Measurements from ENCODE around the gene HCFC1R1. TPM values are rescaled to one million over a fixed set of nuclear protein-coding genes. Genes with fewer than 3 reads are reported as not detected.

The HCFC1R1 gene
- total and polyA plus RNA-seq, 2 of the 8 experiments (the other 6 are each of a cell fraction or from before 2014, with no cell fraction given): 72.7 to 138 TPM

- Histone ChIP-seq H3K9me3 (ENCODE audit: insufficient read depth in 2 of 2, low read depth in 1 of 2, low read length in 1 of 2) (no peaks in the 10 kb centered on the region), H2BK12ac (ENCODE audit: low read depth, low read length) (peak overlapping the region; percentile 97), H2BK20ac (ENCODE audit: low read length) (peak overlapping the region; percentile 88), H4K5ac (ENCODE audit: insufficient read length, low read depth, low read length) (peak overlapping the region; percentile 24), H2BK15ac (ENCODE audit: low read length) (peak overlapping the region; percentile 98; the same call in 1 of the 2 replicates), H3K18ac (ENCODE audit: extremely low read depth, low read length) (peak overlapping the region; percentile 93), H3K27ac (ENCODE audit: low read depth, low read length) (0 out of 2 replicates have a peak overlapping the region, but pooled peaks have one; percentile 4), H3K23ac (ENCODE audit: insufficient read length) (no peak overlapping the region), H4K91ac (replicated peaks; ENCODE audit: insufficient read length, low read length) (peak overlapping the region; percentile 99), H3K4ac (replicated peaks; ENCODE audit: insufficient read length, low read depth, low read length) (peak overlapping the region; percentile 99), H3K4me1 (replicated peaks in 1 of 4; ENCODE audit: control insufficient read depth in 3 of 4, insufficient read depth in 4 of 4, low read length in 3 of 4) (peaks cover 20 to 77% (median 64%) of the 10 kb centered on the region in 4 experiments), H3K56ac (replicated peaks; ENCODE audit: insufficient read length, low read depth, low read length) (no peak overlapping the region), H3K79me2 (ENCODE audit: control insufficient read depth in 1 of 2, insufficient read depth in 2 of 2, low read length in 2 of 2) (peaks cover 0 to 14% of the 10 kb centered on the region in 2 experiments; a peak in 1 of 4 replicates), H3K79me1 (ENCODE audit: low read depth, low read length) (peaks cover 5% of the 10 kb centered on the region; the same call in 1 of the 2 replicates), H3K14ac (ENCODE audit: insufficient read length) (no peak overlapping the region), H3K4me2 (ENCODE audit: insufficient read depth in 1 of 2, low read depth in 2 of 2, low read length in 2 of 2) (peak overlapping the region; percentile 84 to 88; a peak in 3 of 4 replicates), H4K8ac (ENCODE audit: extremely low read depth, insufficient read depth, low read length) (no peak overlapping the region), H4K20me1 (replicated peaks in 1 of 2; ENCODE audit: control insufficient read depth in 1 of 2, insufficient read depth in 2 of 2, low read length in 2 of 2) (peaks cover 8 to 19% of the 10 kb centered on the region in 2 experiments), H3K23me2 (ENCODE audit: low read depth, low read length) (peaks cover 24% of the 10 kb centered on the region), H3K27me3 (replicated peaks in 1 of 4; ENCODE audit: control insufficient read depth in 3 of 4, extremely low read depth in 1 of 4, insufficient read depth in 3 of 4, low read length in 3 of 4) (no peaks in the 10 kb centered on the region; a peak in 1 of 7 replicates), H2AFZ (ENCODE audit: low read length) (no peak overlapping the region), H2AK5ac (ENCODE audit: low read depth, low read length) (peak overlapping the region; percentile 54), H3K36me3 (ENCODE audit: control insufficient read depth in 2 of 4, insufficient read depth in 4 of 4, low read length in 3 of 4) (peaks cover 0 to 16% (median 6%) of the 10 kb centered on the region in 4 experiments; a peak in 5 of 8 replicates), H2BK120ac (replicated peaks; ENCODE audit: low read depth, low read length) (peak overlapping the region; percentile 98), H3K4me3 (ENCODE audit: extremely low read depth in 1 of 4, insufficient read depth in 2 of 4, low read depth in 3 of 4, low read length in 4 of 4) (peak overlapping the region in 2 of 4 experiments; percentile 52; a peak in 3 of 8 replicates), H2BK5ac (ENCODE audit: low read depth, low read length) (peak overlapping the region; percentile 97), H3K9ac (replicated peaks in 1 of 4; ENCODE audit: extremely low read depth in 1 of 4, low read depth in 3 of 4, low read length in 3 of 4) (no peak overlapping the region)
- ChIA-PET POLR2A (ENCODE audit: partially characterized antibody) (interaction anchor here (0.9 to 35.7 kb wide), 14 partner anchors 10 to 479 kb away, joined by 3 to 1808 read pairs (median 14); partner anchors contain the start of genes BICDL2, CEMP1, CLDN6 and CLDN9), CTCF (ENCODE audit: partially characterized antibody) (interaction anchor here (0.7 to 17.3 kb wide), 7 partner anchors 9 to 70 kb away, joined by 3 to 639 read pairs (median 4); partner anchors contain the start of genes BICDL2, CLDN6, HCFC1R1 and THOC6)
- FAIRE-seq (no peak), DNase-seq (ENCODE audit: low read depth in 1 of 2, low spot score in 2 of 2) (no peak)
- 89% methylated on average over 8 of the region's 8 CpGs; no CpG with 5 or more reads in 1 of the 2 experiments for WGBS, 2 experiments (ENCODE audit: extremely low coverage in 1 of 2, insufficient coverage in 1 of 2, insufficient read length in 1 of 2, insufficient replicate concordance in 2 of 2, low coverage in 1 of 2, low lambda C conversion rate in 2 of 2, missing lambda C conversion rate in 1 of 2)
- TF ChIP-seq SUZ12 (IDR thresholded peaks at IDR 0.05; ENCODE audit: low read length): no peak
- no peak for TF ChIP-seq RBBP5 (IDR thresholded peaks at IDR 0.05; ENCODE audit: borderline replicate concordance, low read depth, low read length)
- TF ChIP-seq RAD21 (IDR thresholded peaks at IDR 0.05 in 1 of 2, conservative IDR thresholded peaks at IDR 0.05 in 1 of 2; ENCODE audit: low read depth in 2 of 2, low read length in 2 of 2): no peak
- no peak for TF ChIP-seq GABPA (IDR thresholded peaks at IDR 0.05; ENCODE audit: borderline replicate concordance, insufficient read depth, low read length)
- no peak for TF ChIP-seq SP2 (IDR thresholded peaks at IDR 0.05; ENCODE audit: low read length)
- TF ChIP-seq, protein P1, sequence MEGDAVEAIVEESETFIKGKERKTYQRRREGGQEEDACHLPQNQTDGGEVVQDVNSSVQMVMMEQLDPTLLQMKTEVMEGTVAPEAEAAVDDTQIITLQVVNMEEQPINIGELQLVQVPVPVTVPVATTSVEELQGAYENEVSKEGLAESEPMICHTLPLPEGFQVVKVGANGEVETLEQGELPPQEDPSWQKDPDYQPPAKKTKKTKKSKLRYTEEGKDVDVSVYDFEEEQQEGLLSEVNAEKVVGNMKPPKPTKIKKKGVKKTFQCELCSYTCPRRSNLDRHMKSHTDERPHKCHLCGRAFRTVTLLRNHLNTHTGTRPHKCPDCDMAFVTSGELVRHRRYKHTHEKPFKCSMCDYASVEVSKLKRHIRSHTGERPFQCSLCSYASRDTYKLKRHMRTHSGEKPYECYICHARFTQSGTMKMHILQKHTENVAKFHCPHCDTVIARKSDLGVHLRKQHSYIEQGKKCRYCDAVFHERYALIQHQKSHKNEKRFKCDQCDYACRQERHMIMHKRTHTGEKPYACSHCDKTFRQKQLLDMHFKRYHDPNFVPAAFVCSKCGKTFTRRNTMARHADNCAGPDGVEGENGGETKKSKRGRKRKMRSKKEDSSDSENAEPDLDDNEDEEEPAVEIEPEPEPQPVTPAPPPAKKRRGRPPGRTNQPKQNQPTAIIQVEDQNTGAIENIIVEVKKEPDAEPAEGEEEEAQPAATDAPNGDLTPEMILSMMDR (IDR thresholded peaks at IDR 0.05; ENCODE audit: control extremely low read depth in 1 of 3, insufficient read depth in 1 of 3, low read depth in 1 of 3, low read length in 3 of 3): no peak
- no peak for TF ChIP-seq TBP (IDR thresholded peaks at IDR 0.05; ENCODE audit: low read depth, low read length)
- no peak for TF ChIP-seq CREB1 (IDR thresholded peaks at IDR 0.05)
- TF ChIP-seq RFX5 (IDR thresholded peaks at IDR 0.05; ENCODE audit: borderline replicate concordance, low read depth, low read length): no peak
Observed at GRCh38 chr16:3010510-3010909, 13.2 kb downstream of the HCFC1R1 start.

Measured in H1 (cell line).